ENCODE data around the gene CRELD1. TPM values are rescaled to one million over a fixed set of nuclear protein-coding genes. Genes with fewer than 3 reads are reported as not detected.

Gene CRELD1
- total RNA-seq, 1 experiment from 2014 or later: 13.2 TPM

DNA sequence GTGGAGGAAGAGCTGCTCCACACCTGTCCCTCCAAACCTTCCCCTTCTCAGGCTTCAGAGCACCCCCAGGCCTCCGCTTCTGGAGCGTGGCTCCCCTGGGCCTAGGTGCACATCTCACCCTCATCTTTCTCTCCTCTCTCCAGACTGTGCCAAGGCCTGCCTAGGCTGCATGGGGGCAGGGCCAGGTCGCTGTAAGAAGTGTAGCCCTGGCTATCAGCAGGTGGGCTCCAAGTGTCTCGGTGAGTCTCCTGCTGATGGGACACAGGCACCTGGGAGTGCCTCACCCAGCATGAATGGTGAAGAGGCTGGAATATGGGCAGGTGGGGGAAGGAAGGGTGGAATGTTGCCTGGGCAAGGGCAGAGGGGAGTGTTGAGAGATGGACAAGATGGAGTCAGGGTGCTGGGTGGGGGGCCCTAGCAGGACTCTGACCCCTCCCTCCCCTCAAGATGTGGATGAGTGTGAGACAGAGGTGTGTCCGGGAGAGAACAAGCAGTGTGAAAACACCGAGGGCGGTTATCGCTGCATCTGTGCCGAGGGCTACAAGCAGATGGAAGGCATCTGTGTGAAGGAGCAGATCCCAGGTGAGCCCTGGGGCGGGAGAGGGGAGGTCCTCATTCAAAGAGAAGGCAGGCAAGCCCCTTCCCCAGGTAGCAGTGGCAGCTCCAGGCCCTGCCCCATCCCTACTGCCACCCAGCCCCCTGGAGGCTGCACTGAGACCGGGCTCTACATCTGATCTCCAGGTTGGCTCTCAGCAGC, 9.5 kb downstream of the CRELD1 start:
- no peak overlapping the region for H3K27ac ChIP-seq (ENCODE audit: low read depth, low read length, poor library complexity, severe bottlenecking)
- TF ChIP-seq, protein P1, sequence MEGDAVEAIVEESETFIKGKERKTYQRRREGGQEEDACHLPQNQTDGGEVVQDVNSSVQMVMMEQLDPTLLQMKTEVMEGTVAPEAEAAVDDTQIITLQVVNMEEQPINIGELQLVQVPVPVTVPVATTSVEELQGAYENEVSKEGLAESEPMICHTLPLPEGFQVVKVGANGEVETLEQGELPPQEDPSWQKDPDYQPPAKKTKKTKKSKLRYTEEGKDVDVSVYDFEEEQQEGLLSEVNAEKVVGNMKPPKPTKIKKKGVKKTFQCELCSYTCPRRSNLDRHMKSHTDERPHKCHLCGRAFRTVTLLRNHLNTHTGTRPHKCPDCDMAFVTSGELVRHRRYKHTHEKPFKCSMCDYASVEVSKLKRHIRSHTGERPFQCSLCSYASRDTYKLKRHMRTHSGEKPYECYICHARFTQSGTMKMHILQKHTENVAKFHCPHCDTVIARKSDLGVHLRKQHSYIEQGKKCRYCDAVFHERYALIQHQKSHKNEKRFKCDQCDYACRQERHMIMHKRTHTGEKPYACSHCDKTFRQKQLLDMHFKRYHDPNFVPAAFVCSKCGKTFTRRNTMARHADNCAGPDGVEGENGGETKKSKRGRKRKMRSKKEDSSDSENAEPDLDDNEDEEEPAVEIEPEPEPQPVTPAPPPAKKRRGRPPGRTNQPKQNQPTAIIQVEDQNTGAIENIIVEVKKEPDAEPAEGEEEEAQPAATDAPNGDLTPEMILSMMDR (conservative IDR thresholded peaks at IDR 0.05; ENCODE audit: low read depth, low read length): no peak
- TF ChIP-seq EZH2 (IDR thresholded peaks at IDR 0.05; ENCODE audit: borderline replicate concordance, low read depth, low read length, poor library complexity, severe bottlenecking): no peak
- H3K4me3 ChIP-seq (ENCODE audit: low read depth, low read length, poor library complexity, severe bottlenecking): no peak overlapping the region
- CTCF ChIA-PET: interaction anchor here (1.3 kb wide), 1 partner anchor 10 kb away, joined by 4 read pairs; no protein-coding TSS in a partner anchor
- H3K4me1 ChIP-seq (ENCODE audit: insufficient read depth, low read length, poor library complexity, severe bottlenecking): no peaks in the 10 kb centered on the region
- no TSS peak for BruUV-seq (replicated peaks)
- no peaks in the 10 kb centered on the region for H3K36me3 ChIP-seq (ENCODE audit: insufficient read depth, low read length, poor library complexity, severe bottlenecking)
- no peaks in the 10 kb centered on the region for H3K9me3 ChIP-seq (ENCODE audit: low read depth, low read length, poor library complexity, severe bottlenecking)
- H3K27me3 ChIP-seq (replicated peaks; ENCODE audit: insufficient read depth, low read depth, low read length, poor library complexity): no peaks in the 10 kb centered on the region
- DNase-seq (ENCODE audit: low spot score): no peak
- POLR2A ChIA-PET (ENCODE audit: low non-redundant PET): no interaction called here
- intact Hi-C loops (cut with micrococcal nuclease; ENCODE audit: unreplicated experiment): no loop called here

DNA sequence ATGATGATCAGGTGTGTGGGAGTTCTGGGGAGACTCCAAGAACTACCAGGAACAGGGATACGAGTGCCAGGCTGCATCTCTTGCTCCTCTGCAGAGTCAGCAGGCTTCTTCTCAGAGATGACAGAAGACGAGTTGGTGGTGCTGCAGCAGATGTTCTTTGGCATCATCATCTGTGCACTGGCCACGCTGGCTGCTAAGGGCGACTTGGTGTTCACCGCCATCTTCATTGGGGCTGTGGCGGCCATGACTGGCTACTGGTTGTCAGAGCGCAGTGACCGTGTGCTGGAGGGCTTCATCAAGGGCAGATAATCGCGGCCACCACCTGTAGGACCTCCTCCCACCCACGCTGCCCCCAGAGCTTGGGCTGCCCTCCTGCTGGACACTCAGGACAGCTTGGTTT, 10.6 kb downstream of the CRELD1 start:
- ChIA-PET CTCF (no interaction called here), POLR2A (ENCODE audit: low non-redundant PET) (no interaction called here)
- no peaks in the 10 kb centered on the region for H3K36me3 ChIP-seq (ENCODE audit: insufficient read depth, low read length, poor library complexity, severe bottlenecking)
- no peak for DNase-seq (ENCODE audit: low spot score)
- no peak overlapping the region for H3K27ac ChIP-seq (ENCODE audit: low read depth, low read length, poor library complexity, severe bottlenecking)
- intact Hi-C loops (cut with micrococcal nuclease; ENCODE audit: unreplicated experiment): no loop called here
- no TSS peak for BruUV-seq (replicated peaks)
- TF ChIP-seq, protein P1 (conservative IDR thresholded peaks at IDR 0.05; ENCODE audit: low read depth, low read length): no peak
- TF ChIP-seq EZH2 (IDR thresholded peaks at IDR 0.05; ENCODE audit: borderline replicate concordance, low read depth, low read length, poor library complexity, severe bottlenecking): no peak
- H3K4me3 ChIP-seq (ENCODE audit: low read depth, low read length, poor library complexity, severe bottlenecking): no peak overlapping the region
- H3K27me3 ChIP-seq (replicated peaks; ENCODE audit: insufficient read depth, low read depth, low read length, poor library complexity): no peaks in the 10 kb centered on the region
- no peaks in the 10 kb centered on the region for H3K9me3 ChIP-seq (ENCODE audit: low read depth, low read length, poor library complexity, severe bottlenecking)
- H3K4me1 ChIP-seq (ENCODE audit: insufficient read depth, low read length, poor library complexity, severe bottlenecking): no peaks in the 10 kb centered on the region

DNA sequence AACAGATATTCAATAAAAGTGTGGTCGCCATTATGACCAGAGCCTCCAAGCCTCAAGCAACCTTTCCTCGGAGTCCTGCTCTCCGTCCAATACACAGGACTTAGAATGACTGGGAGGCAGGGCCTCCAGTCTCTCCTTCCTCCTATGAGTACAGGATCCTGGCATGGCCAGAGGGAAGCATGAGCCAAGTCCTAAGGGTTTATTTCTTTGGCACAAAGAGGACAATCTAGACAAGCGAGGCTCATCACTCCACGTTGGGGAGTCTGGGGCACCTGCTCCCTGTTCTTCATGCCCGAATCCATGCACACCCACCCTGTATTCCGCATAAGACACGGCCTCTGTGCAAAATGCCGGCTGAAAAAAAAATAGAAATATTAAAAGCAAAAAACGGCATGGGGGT, 11.7 kb downstream of the CRELD1 start:
- no peak for TF ChIP-seq EZH2 (IDR thresholded peaks at IDR 0.05; ENCODE audit: borderline replicate concordance, low read depth, low read length, poor library complexity, severe bottlenecking)
- TF ChIP-seq, protein P1 (conservative IDR thresholded peaks at IDR 0.05; ENCODE audit: low read depth, low read length): no peak
- ChIA-PET CTCF (interaction anchor here (0.9 kb wide), 1 partner anchor 55 kb away, joined by 3 read pairs; the partner anchor contains the start of gene JAGN1), POLR2A (ENCODE audit: low non-redundant PET) (no interaction called here)
- Histone ChIP-seq H3K4me1 (ENCODE audit: insufficient read depth, low read length, poor library complexity, severe bottlenecking) (no peaks in the 10 kb centered on the region), H3K27ac (ENCODE audit: low read depth, low read length, poor library complexity, severe bottlenecking) (no peak overlapping the region), H3K4me3 (ENCODE audit: low read depth, low read length, poor library complexity, severe bottlenecking) (peak overlapping the region; percentile 76), H3K36me3 (ENCODE audit: insufficient read depth, low read length, poor library complexity, severe bottlenecking) (no peaks in the 10 kb centered on the region), H3K9me3 (ENCODE audit: low read depth, low read length, poor library complexity, severe bottlenecking) (no peaks in the 10 kb centered on the region), H3K27me3 (replicated peaks; ENCODE audit: insufficient read depth, low read depth, low read length, poor library complexity) (no peaks in the 10 kb centered on the region)
- intact Hi-C loops (cut with micrococcal nuclease; ENCODE audit: unreplicated experiment): no loop called here
- no peak for DNase-seq (ENCODE audit: low spot score)
- TSS peak; percentile 42 for BruUV-seq (replicated peaks)

Data from A673 (cell line).